Endothelial cell of umbilical vein (primary cell): ENCODE measurements around the gene DLG5. TPM values are rescaled to one million over a fixed set of nuclear protein-coding genes. Genes with fewer than 3 reads are reported as not detected.
A peak's percentile ranks its signal among the peaks of the same experiment; 100 is the strongest.

Source experiments
- BruUV-seq: library from RNA; stranded (reverse); fragments of 400-500 nt; replicated peaks from 2 replicates; lab custom pipeline; 2021; lab: Mats Ljungman, UMichigan
- CTCF ChIA-PET: fragments of 300-600, 350-600 bp; sonication (Branson Sonifier 250); formaldehyde crosslinking; loops from one replicate; lab custom pipeline; 2021; ENCODE audit warnings: antibody characterized with exemption, inconsistent platforms; lab: Charles Lee
- POLR2A ChIA-PET: fragments of 300-600, 350-600 bp; sonication (Branson Sonifier 250); formaldehyde crosslinking; loops from one replicate; lab custom pipeline; 2021; ENCODE audit warnings: antibody characterized with exemption, inconsistent platforms; lab: Charles Lee
- DNase-seq: peaks from one replicate; pipeline ENCODE4 v3.0.0-alpha.2; 2011; ENCODE audit warnings: low read depth, low spot score
- FAIRE-seq: peaks from 2 replicates; lab custom pipeline; 2011; peaks lifted over from hg19 to GRCh38; lab: Jason Lieb, UNC
- H2AFZ ChIP-seq: 2 replicates; pipeline ENCODE4 v1.6.0; 2012; ENCODE audit warnings: low read depth, low read length, control low read depth, inconsistent platforms
- H3K27ac ChIP-seq: 2 replicates; pipeline ENCODE4 v1.5.1; 2011; ENCODE audit warnings: low read depth, mild to moderate bottlenecking, control low read depth, low read length, moderate library complexity; ENCODE audit not compliant: insufficient read depth
- H3K27me3 ChIP-seq, 2 experiments: 2 replicates each; pipeline versions ENCODE4 v1.6.0 to v1.6.1; 2011; ENCODE audit warnings: low read length in 2 of 2, mixed read lengths in 1 of 2; ENCODE audit not compliant: control insufficient read depth in 2 of 2, insufficient read depth in 2 of 2
- H3K36me3 ChIP-seq, 2 experiments: 2 replicates in 1 of 2; 3 replicates in 1 of 2; pipeline ENCODE4 v1.5.1; 2011; ENCODE audit warnings: low read length in 2 of 2, mild to moderate bottlenecking in 1 of 2, moderate library complexity in 1 of 2; ENCODE audit not compliant: control insufficient read depth in 2 of 2, insufficient read depth in 2 of 2; ENCODE audit errors: extremely low read depth in 1 of 2
- H3K4me1 ChIP-seq: 3 replicates; pipeline ENCODE4 v1.5.1; 2011; ENCODE audit warnings: mild to moderate bottlenecking, low read length; ENCODE audit not compliant: control insufficient read depth, insufficient read depth; ENCODE audit errors: extremely low read depth
- H3K4me2 ChIP-seq: 2 replicates; pipeline ENCODE4 v1.6.1; 2011; ENCODE audit warnings: low read length, control low read depth, mixed read lengths; ENCODE audit not compliant: insufficient read depth
- H3K4me3 ChIP-seq, 3 experiments: fragments of 200-600 bp in 1 of 3; sonication (generic), shearing (Covaris generic) in 1 of 3; replicated peaks in 1 of 3; 2 replicates each; pipeline ENCODE4 v1.5.1; 2011 to 2016; ENCODE audit warnings: control low read depth in 3 of 3, low read length in 3 of 3, mild to moderate bottlenecking in 2 of 3, inconsistent platforms in 1 of 3, low read depth in 1 of 3, moderate library complexity in 1 of 3; ENCODE audit not compliant: insufficient read depth in 1 of 3
- H3K79me2 ChIP-seq: 2 replicates; pipeline ENCODE4 v1.6.0; 2012; ENCODE audit warnings: low read length, inconsistent platforms; ENCODE audit not compliant: control insufficient read depth, insufficient read depth
- H3K9ac ChIP-seq: replicated peaks from 2 replicates; pipeline ENCODE3; 2011; ENCODE audit warnings: low read length, control low read depth; ENCODE audit not compliant: insufficient read depth; ENCODE audit errors: extremely low read depth
- H3K9me1 ChIP-seq: replicated peaks from 3 replicates; pipeline ENCODE4 v1.6.0; 2011; ENCODE audit warnings: mild to moderate bottlenecking, low read length; ENCODE audit not compliant: control insufficient read depth, insufficient read depth; ENCODE audit errors: extremely low read depth
- H3K9me3 ChIP-seq: replicated peaks from 2 replicates; pipeline ENCODE4 v1.5.1; 2012; ENCODE audit warnings: low read length, inconsistent platforms; ENCODE audit not compliant: control insufficient read depth, insufficient read depth
- H4K20me1 ChIP-seq: replicated peaks from 2 replicates; pipeline ENCODE3; 2011; ENCODE audit warnings: mild to moderate bottlenecking, low read length; ENCODE audit not compliant: control insufficient read depth, insufficient read depth; ENCODE audit errors: extremely low read depth
- EZH2 ChIP-seq: IDR thresholded peaks from 2 replicates; pipeline ENCODE4 v1.6.1; 2012; ENCODE audit warnings: borderline replicate concordance, low read depth, mild to moderate bottlenecking, moderate library complexity, low read length, inconsistent platforms; ENCODE audit not compliant: severe bottlenecking
- FOS ChIP-seq: IDR thresholded peaks from 2 replicates; pipeline ENCODE4 v1.6.1; 2011; ENCODE audit warnings: mild to moderate bottlenecking, low read length, moderate library complexity, borderline replicate concordance; ENCODE audit not compliant: insufficient read depth
- GATA2 ChIP-seq: IDR thresholded peaks from 2 replicates; pipeline ENCODE4 v1.7.0; 2011; ENCODE audit warnings: low read depth, mild to moderate bottlenecking, moderate library complexity, mixed read lengths, low read length; ENCODE audit not compliant: insufficient read length, insufficient read depth
- JUN ChIP-seq: IDR thresholded peaks from 2 replicates; pipeline ENCODE4 v1.6.1; 2011; ENCODE audit warnings: borderline replicate concordance, low read depth; ENCODE audit not compliant: insufficient read length, insufficient read depth
- MAX ChIP-seq: IDR thresholded peaks from 2 replicates; pipeline ENCODE4 v1.6.1; 2011; ENCODE audit not compliant: insufficient read depth, insufficient read length
- MYC ChIP-seq: IDR thresholded peaks from one replicate; pipeline ENCODE4 v1.6.1; 2011; ENCODE audit warnings: mild to moderate bottlenecking, low read depth, low read length
- POLR2A ChIP-seq: IDR thresholded peaks from 2 replicates; pipeline ENCODE4 v1.6.1; 2012; ENCODE audit warnings: low read depth, mild to moderate bottlenecking, control low read depth, low read length
- POLR2AphosphoS5 ChIP-seq: IDR thresholded peaks from 2 replicates; pipeline ENCODE4 v1.6.1; 2012; ENCODE audit warnings: low read depth, mild to moderate bottlenecking, control low read depth, low read length, moderate library complexity; ENCODE audit not compliant: insufficient read depth
- dilution Hi-C: fragments of 300-500 bp; cut with MboI; formaldehyde crosslinking; loops from one replicate; pipeline ENCODE4 v1.15.0; 2019; ENCODE audit warnings: low sequenced_read_pairs; ENCODE audit not compliant: extremely low pct_ligation_motif_present
- intact Hi-C: fragments of 100-400 bp; cut with micrococcal nuclease; formaldehyde crosslinking; loops from one replicate; pipeline ENCODE4 v1.10.0; 2022
- polyA plus RNA-seq, 4 experiments: library from polyadenylated mRNA; depleted of rRNA in 3 of 4; stranded (reverse) in 3 of 4; unstranded in 1 of 4; fragments of >200 nt; gene quantifications; 2 replicates each; pipeline versions ENCODE4 v1.2.1 to v1.2.3, GENCODE V29; 2011 to 2012; ENCODE audit warnings: missing spikeins in 1 of 4
- total RNA-seq: library from RNA; stranded (reverse); gene quantifications from 2 replicates; pipeline ENCODE4 v1.2.3, GENCODE V29; 2021
- TF ChIP-seq, protein P1 (sequence below), 2 donors: IDR thresholded peaks; 1 replicate in 1 of 2; 2 replicates in 1 of 2; pipeline ENCODE4 v1.5.1; 2011; ENCODE audit warnings: low read length in 2 of 2, mild to moderate bottlenecking in 2 of 2, moderate library complexity in 2 of 2, control low read depth in 1 of 2, inconsistent platforms in 1 of 2, low read depth in 1 of 2; ENCODE audit not compliant: insufficient read depth in 1 of 2; ENCODE audit errors: extremely low read depth in 1 of 2

The DLG5 gene
- total and polyA plus RNA-seq, 2 donors (not counting 3 experiments of a cell fraction or from before 2014, with no cell fraction given): 12.3 to 24.9 TPM

DNA sequence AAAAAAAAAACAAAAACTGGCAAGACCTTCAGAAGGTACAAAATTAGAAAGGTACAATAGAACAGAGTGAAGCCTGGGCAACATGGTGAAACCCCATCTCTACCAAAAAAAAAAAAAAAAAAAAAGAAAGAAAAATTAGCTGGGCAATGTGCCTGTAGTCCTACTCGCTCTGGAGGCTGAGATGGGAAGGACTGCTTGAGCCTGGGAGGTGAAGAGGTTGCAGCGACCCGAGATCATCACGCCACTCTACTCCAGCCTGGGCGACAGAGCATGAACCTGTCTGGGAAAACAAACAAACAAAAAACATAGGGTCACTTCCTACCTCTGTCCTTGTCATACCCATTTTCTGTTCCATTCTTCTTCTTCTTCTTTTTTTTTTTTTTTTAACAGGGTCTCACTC lies 45.6 kb upstream of the DLG5 start:
- H3K4me1 ChIP-seq: peaks cover 7% of the 10 kb centered on the region
- no peak overlapping the region for H3K4me2 ChIP-seq
- no peaks in the 10 kb centered on the region for H4K20me1 ChIP-seq
- ChIA-PET POLR2A (no interaction called here), CTCF (interaction anchor here (2.6 kb wide), 1 partner anchor 125 kb away, joined by 21 read pairs; no protein-coding TSS in a partner anchor)
- H3K79me2 ChIP-seq: no peaks in the 10 kb centered on the region
- no peak overlapping the region for H2AFZ ChIP-seq
- TF ChIP-seq GATA2 (no peak), JUN (no peak), EZH2 (no peak), POLR2A (no peak), MYC (no peak), FOS (no peak), POLR2AphosphoS5 (no peak), MAX (no peak)
- TF ChIP-seq, protein P1, sequence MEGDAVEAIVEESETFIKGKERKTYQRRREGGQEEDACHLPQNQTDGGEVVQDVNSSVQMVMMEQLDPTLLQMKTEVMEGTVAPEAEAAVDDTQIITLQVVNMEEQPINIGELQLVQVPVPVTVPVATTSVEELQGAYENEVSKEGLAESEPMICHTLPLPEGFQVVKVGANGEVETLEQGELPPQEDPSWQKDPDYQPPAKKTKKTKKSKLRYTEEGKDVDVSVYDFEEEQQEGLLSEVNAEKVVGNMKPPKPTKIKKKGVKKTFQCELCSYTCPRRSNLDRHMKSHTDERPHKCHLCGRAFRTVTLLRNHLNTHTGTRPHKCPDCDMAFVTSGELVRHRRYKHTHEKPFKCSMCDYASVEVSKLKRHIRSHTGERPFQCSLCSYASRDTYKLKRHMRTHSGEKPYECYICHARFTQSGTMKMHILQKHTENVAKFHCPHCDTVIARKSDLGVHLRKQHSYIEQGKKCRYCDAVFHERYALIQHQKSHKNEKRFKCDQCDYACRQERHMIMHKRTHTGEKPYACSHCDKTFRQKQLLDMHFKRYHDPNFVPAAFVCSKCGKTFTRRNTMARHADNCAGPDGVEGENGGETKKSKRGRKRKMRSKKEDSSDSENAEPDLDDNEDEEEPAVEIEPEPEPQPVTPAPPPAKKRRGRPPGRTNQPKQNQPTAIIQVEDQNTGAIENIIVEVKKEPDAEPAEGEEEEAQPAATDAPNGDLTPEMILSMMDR (IDR thresholded peaks at IDR 0.05; ENCODE audit: extremely low read depth in 1 of 2, insufficient read depth in 1 of 2, low read depth in 1 of 2, low read length in 2 of 2): no peak
- no TSS peak for BruUV-seq
- DNase-seq (no peak), FAIRE-seq (peak; percentile 35)
- H3K9me3 ChIP-seq: no peaks in the 10 kb centered on the region
- intact Hi-C loops: no loop called here
- H3K27ac ChIP-seq: no peak overlapping the region
- H3K27me3 ChIP-seq: no peaks in the 10 kb centered on the region
- dilution Hi-C loops: no loop called here
- H3K9ac ChIP-seq: no peak overlapping the region
- H3K36me3 ChIP-seq: peaks cover 3 to 4% of the 10 kb centered on the region in 2 experiments
- no peak overlapping the region for H3K4me3 ChIP-seq
- no peaks in the 10 kb centered on the region for H3K9me1 ChIP-seq
